ENCODE data around the gene OGDH.

Gene OGDH

GRCh38 chr7:44617225-44617890 is 10.9 kb downstream of the OGDH start:
- TF ChIP-seq, protein P1, sequence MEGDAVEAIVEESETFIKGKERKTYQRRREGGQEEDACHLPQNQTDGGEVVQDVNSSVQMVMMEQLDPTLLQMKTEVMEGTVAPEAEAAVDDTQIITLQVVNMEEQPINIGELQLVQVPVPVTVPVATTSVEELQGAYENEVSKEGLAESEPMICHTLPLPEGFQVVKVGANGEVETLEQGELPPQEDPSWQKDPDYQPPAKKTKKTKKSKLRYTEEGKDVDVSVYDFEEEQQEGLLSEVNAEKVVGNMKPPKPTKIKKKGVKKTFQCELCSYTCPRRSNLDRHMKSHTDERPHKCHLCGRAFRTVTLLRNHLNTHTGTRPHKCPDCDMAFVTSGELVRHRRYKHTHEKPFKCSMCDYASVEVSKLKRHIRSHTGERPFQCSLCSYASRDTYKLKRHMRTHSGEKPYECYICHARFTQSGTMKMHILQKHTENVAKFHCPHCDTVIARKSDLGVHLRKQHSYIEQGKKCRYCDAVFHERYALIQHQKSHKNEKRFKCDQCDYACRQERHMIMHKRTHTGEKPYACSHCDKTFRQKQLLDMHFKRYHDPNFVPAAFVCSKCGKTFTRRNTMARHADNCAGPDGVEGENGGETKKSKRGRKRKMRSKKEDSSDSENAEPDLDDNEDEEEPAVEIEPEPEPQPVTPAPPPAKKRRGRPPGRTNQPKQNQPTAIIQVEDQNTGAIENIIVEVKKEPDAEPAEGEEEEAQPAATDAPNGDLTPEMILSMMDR (IDR thresholded peaks at IDR 0.05; ENCODE audit: low read depth, low read length, missing control alignments), result no peak
- in situ Hi-C loops (cut with HindIII; ENCODE audit: low sequenced_read_pairs), result no loop called here
- no peak for DNase-seq (ENCODE audit: low read depth)
- H3K4me3 ChIP-seq (ENCODE audit: low read depth, low read length), result no peak overlapping the region

GRCh38 chr7:44618045-44618444 is 11.6 kb downstream of the OGDH start:
- TF ChIP-seq, protein P1 (IDR thresholded peaks at IDR 0.05; ENCODE audit: low read depth, low read length, missing control alignments), result no peak
- no peak for DNase-seq (ENCODE audit: low read depth)
- H3K4me3 ChIP-seq (ENCODE audit: low read depth, low read length), result no peak overlapping the region
- in situ Hi-C loops (cut with HindIII; ENCODE audit: low sequenced_read_pairs), result no loop called here

DNA sequence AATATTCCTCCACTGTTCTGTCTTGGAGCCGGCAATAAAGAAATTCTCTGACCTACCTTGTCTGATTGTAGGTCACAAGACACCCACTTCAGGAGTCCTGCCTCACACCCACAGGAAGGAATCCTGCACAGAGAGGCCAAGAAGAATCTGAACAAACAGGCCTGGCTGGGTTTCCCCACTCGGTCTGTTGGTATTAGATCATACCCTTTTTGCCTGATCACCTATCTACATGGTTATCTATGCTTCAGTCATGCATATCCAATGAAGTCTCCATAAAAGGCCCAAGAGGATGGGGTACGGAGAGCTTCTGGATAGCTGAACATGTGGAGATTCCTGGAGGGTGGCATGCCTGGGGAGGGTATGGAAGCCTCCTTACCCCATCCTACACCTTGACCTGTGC is 12.3 kb downstream of the OGDH start:
- no peak for DNase-seq (ENCODE audit: low read depth)
- no peak overlapping the region for H3K4me3 ChIP-seq (ENCODE audit: low read depth, low read length)
- TF ChIP-seq, protein P1 (IDR thresholded peaks at IDR 0.05; ENCODE audit: low read depth, low read length, missing control alignments), result no peak
- in situ Hi-C loops (cut with HindIII; ENCODE audit: low sequenced_read_pairs), result no loop called here

DNA sequence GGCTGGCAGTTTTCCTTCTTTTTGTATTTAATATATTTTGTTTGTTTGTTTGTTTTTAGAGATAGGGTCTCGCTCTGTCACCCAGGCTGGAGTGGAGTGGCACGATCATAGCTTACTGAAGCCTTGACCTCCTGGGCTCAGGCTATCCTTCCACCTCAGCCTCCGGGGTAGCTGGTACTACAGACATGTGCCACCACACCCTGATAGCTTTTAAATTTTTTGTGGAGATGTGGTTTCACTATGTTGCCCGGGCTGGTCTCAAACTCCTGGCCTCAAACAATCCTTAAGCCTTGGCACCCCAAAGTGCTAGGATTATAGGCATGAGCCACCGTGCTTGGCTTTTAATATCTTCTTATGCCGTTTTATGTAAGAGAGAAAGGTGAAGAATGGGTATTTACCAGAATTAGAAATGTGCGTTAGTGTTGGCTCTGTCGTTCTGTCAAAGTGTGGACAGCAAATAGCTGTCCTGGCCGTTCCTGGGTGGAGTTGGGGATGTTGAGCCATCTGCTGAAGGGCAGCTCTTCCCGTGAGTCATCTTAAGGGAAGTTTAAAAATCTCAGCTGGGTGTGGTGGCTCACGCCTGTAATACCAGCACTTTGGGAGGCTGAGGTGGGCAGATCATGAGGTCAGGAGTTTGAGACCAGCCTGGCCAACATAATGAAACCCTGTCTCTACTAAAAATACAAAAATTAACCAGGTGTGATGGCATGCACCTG is 14.8 kb downstream of the OGDH start:
- TF ChIP-seq, protein P1 (IDR thresholded peaks at IDR 0.05; ENCODE audit: low read depth, low read length, missing control alignments), result no peak
- in situ Hi-C loops (cut with HindIII; ENCODE audit: low sequenced_read_pairs), result no loop called here
- H3K4me3 ChIP-seq (ENCODE audit: low read depth, low read length), result no peak overlapping the region
- DNase-seq (ENCODE audit: low read depth), result no peak

DNA sequence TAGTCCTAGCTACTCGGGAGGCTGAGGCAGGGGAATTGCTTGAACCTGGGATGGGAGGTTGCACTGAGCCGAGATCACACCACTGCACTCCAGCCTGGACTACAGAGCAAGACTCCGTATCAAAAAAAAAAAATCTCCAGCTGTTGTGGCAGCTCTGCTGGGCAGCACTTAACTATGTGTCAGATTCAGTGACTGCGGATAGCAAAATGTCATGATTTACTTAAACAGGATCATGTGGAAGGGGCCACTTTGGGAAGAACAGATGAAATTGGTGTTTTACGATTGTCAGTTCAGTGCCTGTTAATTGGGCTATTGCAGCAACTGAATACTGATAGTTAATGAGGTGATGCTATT is 15.3 kb downstream of the OGDH start:
- no peak overlapping the region for H3K4me3 ChIP-seq (ENCODE audit: low read depth, low read length)
- in situ Hi-C loops (cut with HindIII; ENCODE audit: low sequenced_read_pairs), result no loop called here
- TF ChIP-seq, protein P1 (IDR thresholded peaks at IDR 0.05; ENCODE audit: low read depth, low read length, missing control alignments), result no peak
- no peak for DNase-seq (ENCODE audit: low read depth)

DNA sequence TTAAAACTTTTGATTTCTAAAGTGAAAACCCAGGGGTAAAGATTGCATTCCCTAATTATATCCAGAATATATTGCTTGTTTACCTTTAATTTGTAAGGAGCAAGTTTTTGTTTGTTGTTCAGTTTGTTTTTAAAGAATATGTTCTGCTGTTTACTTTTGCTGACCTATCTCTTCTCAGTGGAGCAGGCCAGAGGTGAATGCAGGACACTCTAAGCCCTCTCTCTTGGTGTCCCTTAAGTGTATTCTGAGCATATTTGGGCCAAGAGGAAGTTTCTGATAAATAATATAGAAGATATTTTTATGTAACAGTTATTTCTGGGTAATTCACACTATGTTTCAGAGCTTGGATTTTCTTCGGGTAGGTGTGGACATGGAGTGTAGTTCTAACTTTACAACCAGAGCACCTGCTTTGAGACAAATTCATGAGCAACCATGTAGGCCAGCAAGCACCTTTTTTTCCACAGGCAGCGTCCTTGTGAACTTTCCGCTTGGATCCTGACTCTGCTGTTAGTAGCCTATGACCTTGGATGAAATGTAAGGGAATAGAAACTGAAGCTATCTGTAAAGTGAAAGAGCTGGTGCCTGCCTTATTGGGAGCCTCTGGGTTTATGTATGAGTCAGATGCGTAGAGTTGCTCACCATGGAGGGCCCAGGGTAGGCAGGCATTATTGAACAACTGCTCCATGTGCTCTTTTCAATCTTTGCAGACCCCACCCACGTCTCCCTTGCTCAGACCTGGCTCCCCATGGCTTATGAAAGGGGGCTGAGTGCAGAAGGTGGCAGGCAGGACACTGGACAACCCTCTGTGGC is 16.1 kb downstream of the OGDH start:
- H3K4me3 ChIP-seq (ENCODE audit: low read depth, low read length), result no peak overlapping the region
- DNase-seq (ENCODE audit: low read depth), result no peak
- TF ChIP-seq, protein P1 (IDR thresholded peaks at IDR 0.05; ENCODE audit: low read depth, low read length, missing control alignments), result no peak
- in situ Hi-C loops (cut with HindIII; ENCODE audit: low sequenced_read_pairs), result no loop called here
